Glutamatergic neuron (in vitro differentiated cells): Measurements from ENCODE around the gene CCBE1. TPM values are rescaled to one million over a fixed set of nuclear protein-coding genes. Genes with fewer than 3 reads are reported as not detected.
A peak's percentile ranks its signal among the peaks of the same experiment; 100 is the strongest.

ENCODE experiments used
- DNase-seq: peaks from one replicate; pipeline ENCODE4 v3.0.0; 2022
- H3K27ac Mint-ChIP-seq: one replicate; pipeline ENCODE4 v1.8.0; 2020; ENCODE audit warnings: mild to moderate bottlenecking, mixed read lengths, inconsistent platforms; ENCODE audit not compliant: unreplicated experiment
- H3K27me3 Mint-ChIP-seq: one replicate; pipeline ENCODE4 v1.8.0; 2020; ENCODE audit warnings: mild to moderate bottlenecking, moderate library complexity, mixed read lengths, inconsistent platforms; ENCODE audit not compliant: unreplicated experiment
- H3K36me3 Mint-ChIP-seq: one replicate; pipeline ENCODE4 v1.8.0; 2020; ENCODE audit warnings: mild to moderate bottlenecking, mixed read lengths, inconsistent platforms; ENCODE audit not compliant: unreplicated experiment
- H3K4me1 Mint-ChIP-seq: one replicate; pipeline ENCODE4 v1.8.0; 2020; ENCODE audit warnings: mild to moderate bottlenecking, low read depth, mixed read lengths, inconsistent platforms; ENCODE audit not compliant: unreplicated experiment
- H3K4me3 Mint-ChIP-seq: one replicate; pipeline ENCODE4 v1.8.0; 2020; ENCODE audit warnings: mild to moderate bottlenecking, mixed read lengths, inconsistent platforms; ENCODE audit not compliant: unreplicated experiment
- H3K9me3 Mint-ChIP-seq: one replicate; pipeline ENCODE4 v1.8.0; 2020; ENCODE audit warnings: mild to moderate bottlenecking, moderate library complexity, mixed read lengths, inconsistent platforms; ENCODE audit not compliant: unreplicated experiment
- CTCF ChIP-seq: fragments of 200-600 bp; sonication (generic); IDR thresholded peaks from one replicate; pipeline ENCODE4 v1.5.0; 2021; ENCODE audit not compliant: partially characterized antibody, unreplicated experiment
- total RNA-seq: library from RNA; stranded (reverse); fragmentation: NEBNext Ultra II Directional; extraction: Animal tissue kit (Norgen Biotek cat#: 25700); gene quantifications from one replicate; pipeline ENCODE4 v1.2.1, GENCODE V29; 2021; ENCODE audit not compliant: unreplicated experiment

The CCBE1 gene
- total RNA-seq, 1 donor from 2014 or later: 0.81 TPM

GRCh38 chr18:59382383-59382782 is 314.8 kb downstream of the CCBE1 start:
- peaks cover 46% of the 10 kb centered on the region for H3K4me1 Mint-ChIP-seq
- peaks cover 4% of the 10 kb centered on the region for H3K36me3 Mint-ChIP-seq
- peaks cover 8% of the 10 kb centered on the region for H3K27me3 Mint-ChIP-seq
- no peak for DNase-seq
- peaks cover 20% of the 10 kb centered on the region for H3K9me3 Mint-ChIP-seq
- H3K27ac Mint-ChIP-seq: peak overlapping the region; percentile 77
- no peak overlapping the region for H3K4me3 Mint-ChIP-seq
- no peak for TF ChIP-seq CTCF

- Mint-ChIP-seq H3K27me3 (peaks cover 8% of the 10 kb centered on the region), H3K27ac (peak overlapping the region; percentile 77), H3K4me3 (no peak overlapping the region), H3K9me3 (peaks cover 20% of the 10 kb centered on the region), H3K36me3 (peaks cover 4% of the 10 kb centered on the region), H3K4me1 (peaks cover 46% of the 10 kb centered on the region)
- TF ChIP-seq CTCF: no peak
- DNase-seq: no peak
Observed at GRCh38 chr18:59381949-59382348, 315.3 kb downstream of the CCBE1 start.

Other genes starting within 250 kb of the CCBE1 start
- 12.6 TPM for gene PMAIP1, start 202.6 kb upstream of the CCBE1 start, total RNA-seq